OCI-LY3 (cell line): ENCODE data around the gene CMIP.
"Not testable (repeated sequence)": the region's sequence is repeated elsewhere in the genome, so short reads cannot be mapped to it uniquely, and the experiment has no call there.

Source experiments
- H2AFZ ChIP-seq: fragments of 200-600, 300-600 bp; shearing (Covaris generic); 2 replicates; pipeline ENCODE4 v1.6.0; 2014; ENCODE audit warnings: antibody characterized with exemption, low read depth, low read length
- H3K27ac ChIP-seq: fragments of 200-600, 300-600 bp; sonication (generic); 2 replicates; pipeline ENCODE4 v1.5.1; 2014; ENCODE audit warnings: mild to moderate bottlenecking, low read length, moderate library complexity, mixed read lengths
- H3K27me3 ChIP-seq: fragments of 200-600, 300-600 bp; sonication (generic); 2 replicates; pipeline ENCODE4 v1.6.1; 2014; ENCODE audit warnings: low read depth, low read length, mixed read lengths
- H3K36me3 ChIP-seq: fragments of 200-600, 300-600 bp; sonication (generic); replicated peaks from 2 replicates; pipeline ENCODE3; 2014; ENCODE audit warnings: low read depth, low read length, mixed read lengths
- H3K4me1 ChIP-seq: fragments of 300-600, 200-600 bp; sonication (generic); 2 replicates; pipeline ENCODE4 v1.6.1; 2014; ENCODE audit warnings: low read length, mixed read lengths
- H3K4me2 ChIP-seq: fragments of 200-600, 300-600 bp; sonication (generic); 2 replicates; pipeline ENCODE4 v1.6.1; 2014; ENCODE audit warnings: low read length, mixed read lengths
- H3K4me3 ChIP-seq: fragments of 300-600, 200-600 bp; sonication (generic); 2 replicates; pipeline ENCODE4 v1.5.1; 2014; ENCODE audit warnings: antibody characterized with exemption, mild to moderate bottlenecking, low read length, moderate library complexity
- H3K79me2 ChIP-seq: fragments of 300-600, 200-600 bp; shearing (Covaris generic); 2 replicates; pipeline ENCODE4 v1.6.1; 2014; ENCODE audit warnings: mild to moderate bottlenecking, low read length, mixed read lengths
- H3K9ac ChIP-seq: fragments of 300-600, 200-600 bp; shearing (Covaris generic); 2 replicates; pipeline ENCODE4 v1.6.0; 2014; ENCODE audit warnings: mild to moderate bottlenecking, low read length, moderate library complexity
- H3K9me3 ChIP-seq: fragments of 200-600, 300-600 bp; shearing (Covaris generic); 2 replicates; pipeline ENCODE4 v1.6.1; 2014; ENCODE audit warnings: low read length, mixed read lengths; ENCODE audit not compliant: insufficient read depth
- H4K20me1 ChIP-seq: fragments of 200-600, 300-600 bp; sonication (generic); 2 replicates; pipeline ENCODE4 v1.6.1; 2016; ENCODE audit warnings: low read length, mixed read lengths; ENCODE audit not compliant: insufficient read depth
- CTCF ChIP-seq: fragments of 200-600, 300-600 bp; sonication (generic); IDR thresholded peaks from 2 replicates; pipeline ENCODE4 v1.5.1; 2014; ENCODE audit warnings: antibody characterized with exemption, low read length, low read depth
- EZH2phosphoT487 ChIP-seq: fragments of 200-600 bp; shearing (Covaris generic); IDR thresholded peaks from 2 replicates; pipeline ENCODE4 v1.6.1; 2018; ENCODE audit warnings: antibody characterized with exemption, mixed run types, low read depth

CMIP gene

GRCh38 chr16:81523387-81524115 is 78.9 kb downstream of the CMIP start:
- Histone ChIP-seq H3K27ac (no peak overlapping the region), H3K4me1 (peaks cover 20% of the 10 kb centered on the region), H3K27me3 (no peaks in the 10 kb centered on the region), H2AFZ (no peak overlapping the region), H3K9ac (no peak overlapping the region), H3K9me3 (no peaks in the 10 kb centered on the region), H3K4me3 (no peak overlapping the region), H3K4me2 (no peak overlapping the region), H4K20me1 (peaks cover 82% of the 10 kb centered on the region), H3K36me3 (peaks cover 6% of the 10 kb centered on the region), H3K79me2 (peaks cover 68% of the 10 kb centered on the region)
- no peak for TF ChIP-seq EZH2phosphoT487
- TF ChIP-seq CTCF = no peak

- Histone ChIP-seq H4K20me1 (peaks cover 85% of the 10 kb centered on the region), H3K9me3 (no peaks in the 10 kb centered on the region), H3K4me2 (no peak overlapping the region), H3K9ac (no peak overlapping the region), H3K4me1 (peaks cover 16% of the 10 kb centered on the region), H3K79me2 (peaks cover 74% of the 10 kb centered on the region), H3K36me3 (peaks cover 6% of the 10 kb centered on the region), H2AFZ (no peak overlapping the region), H3K4me3 (no peak overlapping the region), H3K27me3 (no peaks in the 10 kb centered on the region), H3K27ac (no peak overlapping the region)
- no peak for TF ChIP-seq EZH2phosphoT487
- no peak for TF ChIP-seq CTCF
Measured at GRCh38 chr16:81524382-81524781, 79.8 kb downstream of the CMIP start.

- H3K9me3 ChIP-seq, H3K9ac ChIP-seq, H2AFZ ChIP-seq, H3K4me3 ChIP-seq, H3K4me2 ChIP-seq, H3K27me3 ChIP-seq, H3K36me3 ChIP-seq, H3K27ac ChIP-seq: not testable (repeated sequence)
- peaks cover 84% of the 10 kb centered on the region for H4K20me1 ChIP-seq
- peaks cover 11% of the 10 kb centered on the region for H3K4me1 ChIP-seq
- peaks cover 75% of the 10 kb centered on the region for H3K79me2 ChIP-seq
Measured at GRCh38 chr16:81524885-81525284, 80.3 kb downstream of the CMIP start.

- Histone ChIP-seq H3K27me3 (no peaks in the 10 kb centered on the region), H3K27ac (no peak overlapping the region), H3K36me3 (peaks cover 6% of the 10 kb centered on the region), H3K79me2 (peaks cover 77% of the 10 kb centered on the region), H3K4me3 (no peak overlapping the region), H3K4me1 (no peaks in the 10 kb centered on the region), H2AFZ (no peak overlapping the region), H3K4me2 (no peak overlapping the region), H3K9me3 (no peaks in the 10 kb centered on the region), H3K9ac (no peak overlapping the region), H4K20me1 (peaks cover 84% of the 10 kb centered on the region)
- TF ChIP-seq CTCF (no peak), EZH2phosphoT487 (no peak)
Measured at GRCh38 chr16:81526199-81526598, 81.6 kb downstream of the CMIP start.
